Endometrial microvascular endothelial cells (primary cell): ENCODE results near the gene DPP10. TPM values are rescaled to one million over a fixed set of nuclear protein-coding genes. Genes with fewer than 3 reads are reported as not detected.

Experiments
- in situ Hi-C: cut with HindIII; loops from 2 replicates; pipeline ENCODE4 v1.10.0; 2017; ENCODE audit warnings: low sequenced_read_pairs, low pct_unique_long_range_greater_than_20kb; ENCODE audit errors: inconsistent ontology term
- total RNA-seq: library from RNA; depleted of rRNA; stranded (reverse); fragments of >200 nt; gene quantifications from one replicate; pipeline ENCODE4 v1.2.3, GENCODE V29; 2015; ENCODE audit errors: inconsistent ontology term

DPP10 gene
- total RNA-seq, 1 donor from 2014 or later: not detected

DNA sequence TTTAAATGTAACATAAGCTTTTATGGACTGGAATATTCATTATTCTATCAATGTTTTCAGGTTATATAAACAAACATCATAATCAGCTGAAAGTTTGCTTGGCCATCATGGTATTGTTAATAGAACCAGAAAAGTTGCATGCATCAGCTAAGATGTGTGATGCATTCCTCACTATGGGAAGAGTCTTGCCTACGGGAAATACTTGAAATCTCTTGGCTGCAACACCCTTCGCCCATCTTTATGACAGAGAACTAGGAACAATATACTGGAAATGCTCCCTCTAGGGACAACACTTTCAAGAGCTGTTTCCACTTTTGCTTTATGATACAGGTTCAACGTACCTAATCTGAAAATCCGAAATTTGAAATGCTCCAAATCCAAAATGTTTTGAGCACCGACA is 1390.8 kb downstream of the DPP10 start:
- in situ Hi-C loops: no loop called here

DNA sequence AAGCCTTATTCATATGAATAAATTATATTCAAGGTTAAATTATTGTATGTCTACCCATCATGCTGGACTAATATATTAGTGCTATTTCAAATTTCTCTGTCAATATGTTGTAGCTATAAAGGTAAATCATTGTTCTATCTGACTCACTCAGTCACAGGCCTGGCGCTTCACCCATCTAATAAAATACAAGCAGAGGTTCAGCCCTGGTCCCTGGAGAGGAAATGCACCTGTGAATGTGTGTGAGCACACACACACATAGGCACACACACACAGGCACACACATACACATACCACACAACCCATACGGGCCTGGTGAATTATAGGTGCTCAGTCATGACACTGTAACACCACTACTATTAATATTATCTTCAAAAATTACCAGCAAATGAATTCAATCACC is 1396.1 kb downstream of the DPP10 start:
- in situ Hi-C loops: no loop called here

DNA sequence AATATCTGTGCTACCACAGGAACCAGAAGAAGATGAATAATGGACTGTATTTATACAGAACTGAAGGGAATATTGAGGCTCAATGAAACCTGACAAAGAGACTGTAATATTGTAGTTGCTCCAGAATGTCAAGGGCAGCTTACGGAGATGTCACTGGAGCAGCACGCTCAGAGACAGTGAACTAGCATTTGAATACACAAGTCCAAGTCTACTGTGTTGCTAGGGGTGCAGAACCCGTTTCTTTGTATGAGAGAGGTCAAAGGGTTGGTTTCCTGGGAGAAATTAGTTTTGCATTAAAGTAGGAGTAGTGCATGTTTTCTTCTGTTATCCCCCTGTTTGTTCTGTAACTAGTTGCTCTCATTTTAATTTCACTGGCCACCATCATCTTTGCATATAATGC is 1399.9 kb downstream of the DPP10 start:
- in situ Hi-C loops: no loop called here

DNA sequence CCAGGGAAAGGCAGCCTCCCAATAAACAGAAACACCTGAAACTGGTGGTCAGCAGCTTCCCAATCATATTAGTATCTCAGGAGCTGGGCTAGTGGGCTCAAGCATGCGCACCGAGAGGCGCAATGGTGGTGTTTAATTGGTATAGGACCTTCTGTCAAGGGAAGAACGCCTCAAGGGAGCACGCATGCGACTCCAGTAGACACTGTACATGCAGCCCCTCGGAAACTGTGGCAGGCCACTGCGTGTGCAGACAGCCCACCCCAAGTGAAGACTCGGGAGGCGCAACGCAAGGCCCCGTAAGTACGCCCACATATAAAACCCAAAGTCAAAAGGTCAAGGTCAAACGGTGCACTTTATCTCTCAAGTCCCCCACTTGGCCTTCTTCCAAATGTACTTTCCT is 1405.8 kb downstream of the DPP10 start:
- in situ Hi-C loops: no loop called here

DNA sequence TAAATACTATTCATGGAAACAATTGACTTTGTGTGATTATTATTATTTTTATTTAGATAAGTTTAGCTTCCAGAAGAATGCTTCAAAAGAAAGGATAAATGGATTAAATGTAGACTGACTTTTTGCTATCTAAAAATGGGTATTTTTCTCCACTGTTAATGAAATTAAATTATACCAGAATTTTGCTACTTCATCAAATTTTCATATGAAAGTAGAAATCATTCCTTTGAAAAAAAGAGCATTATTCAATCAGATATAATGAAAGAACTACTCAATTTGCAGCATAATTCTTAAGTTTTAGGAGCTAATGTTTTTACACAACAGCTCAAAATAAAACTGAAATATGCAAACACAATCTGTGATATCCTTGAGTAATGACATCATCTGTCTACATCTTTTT is 1424.6 kb downstream of the DPP10 start:
- in situ Hi-C loops: no loop called here

DNA sequence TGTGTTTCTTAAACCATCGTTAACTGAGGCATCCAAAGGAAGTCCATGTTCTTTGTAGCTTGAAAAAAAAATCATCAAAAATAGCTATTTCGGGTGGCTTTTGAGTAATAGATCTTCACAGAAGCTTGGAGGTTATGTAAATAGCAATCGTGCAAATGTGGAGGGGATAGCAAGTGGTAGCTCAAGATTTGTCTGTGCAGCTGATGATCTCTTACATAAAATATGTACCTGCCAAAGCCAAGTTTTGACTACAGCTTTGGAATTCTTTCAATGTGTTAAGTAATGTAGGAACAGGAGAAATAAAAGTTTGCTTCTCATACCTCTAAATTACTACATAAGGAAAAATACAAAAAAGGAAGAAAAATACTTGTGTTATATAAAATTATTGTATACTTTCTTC is 1432.0 kb downstream of the DPP10 start:
- in situ Hi-C loops: no loop called here

DNA sequence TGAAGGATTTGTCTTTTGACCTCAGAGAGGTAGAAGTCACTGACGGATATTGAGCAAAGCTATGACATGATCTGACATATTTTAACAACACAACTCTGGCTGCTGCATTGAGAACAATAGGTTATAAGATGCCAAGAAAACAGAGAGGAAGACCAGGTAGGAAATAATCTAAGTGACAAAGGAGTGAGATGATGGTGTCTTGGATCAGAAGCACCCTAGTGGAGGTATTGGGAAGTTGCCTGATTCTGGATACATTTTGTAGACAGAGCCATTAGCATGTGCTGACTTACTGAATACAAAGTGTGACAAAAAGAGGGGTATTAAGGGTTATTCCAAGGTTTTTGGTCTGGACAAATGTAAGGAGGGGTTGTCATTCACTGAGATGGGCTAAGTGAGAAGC is 1438.1 kb downstream of the DPP10 start:
- in situ Hi-C loops: no loop called here

DNA sequence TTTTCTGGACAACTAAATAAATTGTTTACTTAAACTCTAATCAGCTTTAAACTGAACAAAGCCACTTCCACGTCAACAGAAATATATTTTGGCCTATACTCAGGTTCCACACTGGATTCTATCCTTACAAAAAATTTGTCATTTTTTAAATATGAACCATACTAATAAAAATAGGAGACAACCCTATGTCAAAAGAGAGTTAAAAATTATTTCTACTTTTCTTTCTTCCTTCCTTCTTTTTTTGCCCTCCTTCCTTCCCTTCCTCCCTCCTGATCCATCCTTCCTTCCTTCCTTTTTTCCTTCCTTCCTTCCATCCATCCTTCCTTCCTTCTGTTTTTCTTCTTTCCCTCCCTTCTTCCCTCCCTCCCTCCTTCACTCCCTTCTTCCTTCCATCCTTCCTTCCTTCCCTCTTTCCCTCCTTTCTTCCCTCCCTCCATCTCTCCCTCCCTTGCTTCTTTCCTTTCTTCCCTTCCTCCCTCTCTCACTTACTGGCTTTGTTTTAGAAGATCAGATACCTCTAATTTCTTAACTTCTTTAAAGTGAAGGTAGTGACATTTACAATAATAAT is 1444.9 kb downstream of the DPP10 start:
- in situ Hi-C loops: no loop called here
